ENCODE measurements around the gene C22orf15. TPM values are rescaled to one million over a fixed set of nuclear protein-coding genes. Genes with fewer than 3 reads are reported as not detected.

Gene C22orf15
- total RNA-seq, 2 experiments from 2014 or later = 0.86 to 1.7 TPM

- CTCF ChIA-PET (ENCODE audit: unreplicated experiment) = no interaction called here
Observed at GRCh38 chr22:23779731-23780130, 16.9 kb downstream of the C22orf15 start.

GRCh38 chr22:23780146-23780748, 17.5 kb downstream of the C22orf15 start:
- H2AFZ ChIP-seq (ENCODE audit: low read length) = no peak overlapping the region
- H3K4me1 ChIP-seq (ENCODE audit: insufficient read depth, low read length, poor library complexity, severe bottlenecking) = peaks cover 11% of the 10 kb centered on the region
- POLR2A ChIA-PET = no interaction called here
- no peak overlapping the region for H3K4me2 ChIP-seq (ENCODE audit: low read length)
- BruUV-seq (replicated peaks) = no TSS peak
- H3K4me3 ChIP-seq (ENCODE audit: low read depth, low read length, poor library complexity, severe bottlenecking) = no peak overlapping the region
- H4K20me1 ChIP-seq (ENCODE audit: insufficient read depth, low read length) = no peaks in the 10 kb centered on the region
- TF ChIP-seq EZH2phosphoT487 (IDR thresholded peaks at IDR 0.05; ENCODE audit: borderline replicate concordance, low read depth, low read length) = no peak
- TF ChIP-seq CTCF (conservative IDR thresholded peaks at IDR 0.05; ENCODE audit: low read length) = no peak
- no peaks in the 10 kb centered on the region for H3K9me2 ChIP-seq (ENCODE audit: insufficient read depth, low read length)
- intact Hi-C loops (cut with micrococcal nuclease; ENCODE audit: unreplicated experiment) = no loop called here
- CTCF ChIA-PET (ENCODE audit: unreplicated experiment) = no interaction called here
- no peak for DNase-seq (ENCODE audit: low spot score)
- no peaks in the 10 kb centered on the region for H3K36me3 ChIP-seq (ENCODE audit: insufficient read depth, low read length)
- no peaks in the 10 kb centered on the region for H3K79me2 ChIP-seq (ENCODE audit: insufficient read depth, low read depth, low read length)
- H3K27ac ChIP-seq (ENCODE audit: low read depth, low read length, poor library complexity, severe bottlenecking) = no peak overlapping the region
- H3K9me3 ChIP-seq (ENCODE audit: low read length) = no peaks in the 10 kb centered on the region

More at GRCh38 chr22:23779731-23780130, 16.9 kb downstream of the C22orf15 start:
- no peak overlapping the region for H3K4me2 ChIP-seq (ENCODE audit: low read length)
- no peaks in the 10 kb centered on the region for H3K79me2 ChIP-seq (ENCODE audit: insufficient read depth, low read depth, low read length)
- no peaks in the 10 kb centered on the region for H3K9me3 ChIP-seq (ENCODE audit: low read length)
- H4K20me1 ChIP-seq (ENCODE audit: insufficient read depth, low read length) = no peaks in the 10 kb centered on the region
- H3K4me3 ChIP-seq (ENCODE audit: low read depth, low read length, poor library complexity, severe bottlenecking) = no peak overlapping the region
- no peak overlapping the region for H2AFZ ChIP-seq (ENCODE audit: low read length)
- no TSS peak for BruUV-seq (replicated peaks)
- H3K4me1 ChIP-seq (ENCODE audit: insufficient read depth, low read length, poor library complexity, severe bottlenecking) = peaks cover 11% of the 10 kb centered on the region
- DNase-seq (ENCODE audit: low spot score) = no peak
- intact Hi-C loops (cut with micrococcal nuclease; ENCODE audit: unreplicated experiment) = no loop called here
- no peaks in the 10 kb centered on the region for H3K36me3 ChIP-seq (ENCODE audit: insufficient read depth, low read length)
- H3K9me2 ChIP-seq (ENCODE audit: insufficient read depth, low read length) = no peaks in the 10 kb centered on the region
- TF ChIP-seq EZH2phosphoT487 (IDR thresholded peaks at IDR 0.05; ENCODE audit: borderline replicate concordance, low read depth, low read length) = no peak
- no peak for TF ChIP-seq CTCF (conservative IDR thresholded peaks at IDR 0.05; ENCODE audit: low read length)
- POLR2A ChIA-PET = no interaction called here
- H3K27ac ChIP-seq (ENCODE audit: low read depth, low read length, poor library complexity, severe bottlenecking) = no peak overlapping the region

- Histone ChIP-seq H3K4me1 (ENCODE audit: insufficient read depth, low read length, poor library complexity, severe bottlenecking) (peaks cover 12% of the 10 kb centered on the region), H3K4me3 (ENCODE audit: low read depth, low read length, poor library complexity, severe bottlenecking) (no peak overlapping the region), H2AFZ (ENCODE audit: low read length) (no peak overlapping the region), H3K4me2 (ENCODE audit: low read length) (no peak overlapping the region), H3K9me3 (ENCODE audit: low read length) (no peaks in the 10 kb centered on the region), H3K9me2 (ENCODE audit: insufficient read depth, low read length) (no peaks in the 10 kb centered on the region), H3K36me3 (ENCODE audit: insufficient read depth, low read length) (no peaks in the 10 kb centered on the region), H4K20me1 (ENCODE audit: insufficient read depth, low read length) (no peaks in the 10 kb centered on the region), H3K79me2 (ENCODE audit: insufficient read depth, low read depth, low read length) (no peaks in the 10 kb centered on the region), H3K27ac (ENCODE audit: low read depth, low read length, poor library complexity, severe bottlenecking) (no peak overlapping the region)
- no TSS peak for BruUV-seq (replicated peaks)
- TF ChIP-seq EZH2phosphoT487 (IDR thresholded peaks at IDR 0.05; ENCODE audit: borderline replicate concordance, low read depth, low read length) = no peak
- TF ChIP-seq CTCF (conservative IDR thresholded peaks at IDR 0.05; ENCODE audit: low read length) = no peak
- POLR2A ChIA-PET = no interaction called here
- no peak for DNase-seq (ENCODE audit: low spot score)
- intact Hi-C loops (cut with micrococcal nuclease; ENCODE audit: unreplicated experiment) = no loop called here
- CTCF ChIA-PET (ENCODE audit: unreplicated experiment) = no interaction called here
Observed at GRCh38 chr22:23781065-23781464, 18.3 kb downstream of the C22orf15 start.
